SK-N-SH treated with all-trans-retinoic acid at 6 μM for 48 hours (cell line): ENCODE measurements around the gene PITRM1.

ENCODE experiments used
- ATAC-seq: fragments of 200-7000 bp; cut with Tn5 transposase; 3 replicates; pipeline ENCODE4 v1.9.1; 2020; ENCODE audit warnings: mild to moderate bottlenecking, moderate library complexity
- ARNTL ChIP-seq: fragments of 450-650 bp; formaldehyde crosslinking; IDR thresholded peaks from 2 replicates; pipeline ENCODE4 v1.5.0; 2020; ENCODE audit warnings: low read depth, mild to moderate bottlenecking, moderate library complexity, borderline replicate concordance
- BACH2 ChIP-seq: fragments of 250-450 bp; sonication (Bioruptor Pico); IDR thresholded peaks from 2 replicates; pipeline ENCODE4 v1.9.0; 2021; ENCODE audit warnings: mild to moderate bottlenecking, borderline replicate concordance
- CREB5 ChIP-seq: fragments of 250-450 bp; sonication (Bioruptor Pico); IDR thresholded peaks from 2 replicates; pipeline ENCODE4 v1.5.1; 2020; ENCODE audit warnings: low read depth, mild to moderate bottlenecking, moderate library complexity
- CSDC2 ChIP-seq: fragments of 250-450 bp; sonication (Bioruptor Pico); IDR thresholded peaks from 2 replicates; pipeline ENCODE4 v1.5.0; 2020; ENCODE audit warnings: mild to moderate bottlenecking, moderate library complexity
- CSRNP3 ChIP-seq: fragments of 250-450 bp; sonication (Bioruptor Pico); IDR thresholded peaks from 2 replicates; pipeline ENCODE4 v1.5.1; 2021; ENCODE audit warnings: mild to moderate bottlenecking, moderate library complexity
- ESRRG ChIP-seq: fragments of 250-450 bp; sonication (Bioruptor Pico); IDR thresholded peaks from 2 replicates; pipeline ENCODE4 v1.6.1; 2021; ENCODE audit warnings: mild to moderate bottlenecking
- GLIS3 ChIP-seq: fragments of 250-450 bp; sonication (Bioruptor Pico); IDR thresholded peaks from 2 replicates; pipeline ENCODE4 v1.5.0; 2020; ENCODE audit warnings: mild to moderate bottlenecking, moderate library complexity
- ISL1 ChIP-seq: fragments of 250-450 bp; sonication (Bioruptor Pico); IDR thresholded peaks from 2 replicates; pipeline ENCODE4 v2.1.2; 2022; ENCODE audit warnings: mild to moderate bottlenecking, moderate library complexity
- OSR1 ChIP-seq: fragments of 250-450 bp; sonication (Bioruptor Pico); IDR thresholded peaks from 2 replicates; pipeline ENCODE4 v1.8.0; 2022; ENCODE audit warnings: moderate library complexity, mild to moderate bottlenecking, inconsistent platforms
- POU6F1 ChIP-seq: fragments of 250-450 bp; sonication (Bioruptor Pico); IDR thresholded peaks from 2 replicates; pipeline ENCODE4 v1.8.0; 2021; ENCODE audit warnings: low read depth, mild to moderate bottlenecking, moderate library complexity, borderline replicate concordance
- RARB ChIP-seq: fragments of 250-450 bp; sonication (Bioruptor Pico); IDR thresholded peaks from 2 replicates; pipeline ENCODE4 v1.8.0; 2021; ENCODE audit warnings: mild to moderate bottlenecking, moderate library complexity
- SNAI2 ChIP-seq: fragments of 250-450 bp; sonication (Bioruptor Pico); IDR thresholded peaks from 2 replicates; pipeline ENCODE4 v1.5.0; 2020; ENCODE audit warnings: mild to moderate bottlenecking, moderate library complexity
- TCF4 ChIP-seq: fragments of 250-450 bp; sonication (Bioruptor Pico); IDR thresholded peaks from 2 replicates; pipeline ENCODE4 v1.8.0; 2021; ENCODE audit warnings: mild to moderate bottlenecking, moderate library complexity, borderline replicate concordance
- TOX ChIP-seq: fragments of 250-450 bp; sonication (Bioruptor Pico); IDR thresholded peaks from 2 replicates; pipeline ENCODE4 v1.8.0; 2021; ENCODE audit warnings: mild to moderate bottlenecking, moderate library complexity, borderline replicate concordance
- TSHZ2 ChIP-seq: fragments of 250-450 bp; sonication (Bioruptor Pico); IDR thresholded peaks from 2 replicates; pipeline ENCODE4 v1.5.0; 2020; ENCODE audit warnings: mild to moderate bottlenecking, moderate library complexity
- ZC3H10 ChIP-seq: fragments of 250-450 bp; sonication (Bioruptor Pico); IDR thresholded peaks from 2 replicates; pipeline ENCODE4 v1.5.1; 2021; ENCODE audit warnings: mild to moderate bottlenecking, moderate library complexity
- ZFP3 ChIP-seq: fragments of 250-450 bp; sonication (Bioruptor Pico); IDR thresholded peaks from 2 replicates; pipeline ENCODE4 v1.5.0; 2020; ENCODE audit warnings: mild to moderate bottlenecking, moderate library complexity
- ZFP30 ChIP-seq: fragments of 450-650 bp; formaldehyde crosslinking; IDR thresholded peaks from 2 replicates; pipeline ENCODE4 v1.5.0; 2022; ENCODE audit warnings: mild to moderate bottlenecking, moderate library complexity
- ZNF565 ChIP-seq: fragments of 450-650 bp; formaldehyde crosslinking; conservative IDR thresholded peaks from 2 replicates; pipeline ENCODE4 v1.5.0; 2020; ENCODE audit warnings: low read depth, mild to moderate bottlenecking, moderate library complexity
- ZNF70 ChIP-seq: fragments of 450-650 bp; formaldehyde crosslinking; IDR thresholded peaks from 2 replicates; pipeline ENCODE4 v1.5.0; 2020; ENCODE audit warnings: mild to moderate bottlenecking, moderate library complexity

PITRM1 gene

GRCh38 chr10:3210251-3210877 lies 37.8 kb upstream of the PITRM1 start:
- no peak for TF ChIP-seq RARB (CRISPR knock-in tag)
- no peak for TF ChIP-seq ZC3H10
- TF ChIP-seq TCF4 (CRISPR knock-in tag) = no peak
- TF ChIP-seq TOX = no peak
- TF ChIP-seq ZNF565 (CRISPR knock-in tag) = no peak
- no peak for TF ChIP-seq BACH2 (CRISPR knock-in tag)
- TF ChIP-seq ZFP30 = no peak

GRCh38 chr10:3208481-3209406 lies 36.2 kb upstream of the PITRM1 start:
- no peak for ATAC-seq
- TF ChIP-seq ARNTL (CRISPR knock-in tag) (no peak), RARB (CRISPR knock-in tag) (no peak), ZC3H10 (no peak), GLIS3 (CRISPR knock-in tag) (no peak)

More at GRCh38 chr10:3210251-3210877, 37.8 kb upstream of the PITRM1 start:
- ATAC-seq = no peak

- no peak for ATAC-seq
These were observed 34.8 kb upstream of the PITRM1 start for GRCh38 chr10:3207351-3207750.

More at GRCh38 chr10:3207351-3207750, 34.8 kb upstream of the PITRM1 start:
- TF ChIP-seq RARB (CRISPR knock-in tag) = no peak
- no peak for TF ChIP-seq ESRRG
- TF ChIP-seq ARNTL (CRISPR knock-in tag) = no peak
- TF ChIP-seq ZFP3 (CRISPR knock-in tag) = no peak
- TF ChIP-seq TSHZ2 (CRISPR knock-in tag) = no peak
- no peak for TF ChIP-seq CREB5 (CRISPR knock-in tag)
- no peak for TF ChIP-seq CSRNP3
- TF ChIP-seq SNAI2 (CRISPR knock-in tag) = no peak
- no peak for TF ChIP-seq ZC3H10
- TF ChIP-seq ISL1 (CRISPR knock-in tag) = no peak
- TF ChIP-seq OSR1 (CRISPR knock-in tag) = no peak
- TF ChIP-seq ZNF70 (CRISPR knock-in tag) = no peak
- no peak for TF ChIP-seq POU6F1 (CRISPR knock-in tag)
- no peak for TF ChIP-seq CSDC2 (CRISPR knock-in tag)
